ENCODE results near the gene FAM47C. TPM values are rescaled to one million over a fixed set of nuclear protein-coding genes. Genes with fewer than 3 reads are reported as not detected.
"Not testable (repeated sequence)": the region's sequence is repeated elsewhere in the genome, so short reads cannot be mapped to it uniquely, and the experiment has no call there.

Gene FAM47C
- total RNA-seq, 6 donors from 2014 or later, result not detected

DNA sequence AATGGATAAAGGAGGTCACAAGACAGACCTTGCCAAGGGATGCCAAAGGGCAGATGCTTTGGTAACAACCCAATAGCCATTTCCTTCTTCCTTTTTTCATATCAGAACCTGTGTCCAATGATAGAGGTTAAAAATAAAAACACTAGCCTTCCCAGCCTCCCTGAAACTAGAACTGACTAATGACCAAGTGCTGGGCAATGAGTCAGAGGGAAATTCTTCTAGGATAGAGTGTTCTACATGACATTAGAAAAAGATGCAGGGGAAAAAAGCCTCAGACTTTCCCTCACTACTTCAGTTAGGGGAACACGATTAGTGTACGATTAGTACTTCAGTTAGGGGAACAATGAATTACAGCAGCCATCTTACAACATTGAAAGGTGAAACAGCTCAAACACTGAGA lies 29.3 kb upstream of the FAM47C start:
- Histone ChIP-seq H3K4me1 (no peaks in the 10 kb centered on the region), H3K4me3 (no peak overlapping the region), H3K36me3 (no peaks in the 10 kb centered on the region), H3K27me3 (no peaks in the 10 kb centered on the region), H3K27ac (no peak overlapping the region), H3K9me3 (no peaks in the 10 kb centered on the region)
- 65 to 74% methylated on average over 2 of the region's 2 CpGs for WGBS, 2 donors
- TF ChIP-seq EP300 (IDR thresholded peaks at IDR 0.05), result no peak
- TF ChIP-seq POLR2A (IDR thresholded peaks at IDR 0.05), result no peak
- TF ChIP-seq, protein P1, sequence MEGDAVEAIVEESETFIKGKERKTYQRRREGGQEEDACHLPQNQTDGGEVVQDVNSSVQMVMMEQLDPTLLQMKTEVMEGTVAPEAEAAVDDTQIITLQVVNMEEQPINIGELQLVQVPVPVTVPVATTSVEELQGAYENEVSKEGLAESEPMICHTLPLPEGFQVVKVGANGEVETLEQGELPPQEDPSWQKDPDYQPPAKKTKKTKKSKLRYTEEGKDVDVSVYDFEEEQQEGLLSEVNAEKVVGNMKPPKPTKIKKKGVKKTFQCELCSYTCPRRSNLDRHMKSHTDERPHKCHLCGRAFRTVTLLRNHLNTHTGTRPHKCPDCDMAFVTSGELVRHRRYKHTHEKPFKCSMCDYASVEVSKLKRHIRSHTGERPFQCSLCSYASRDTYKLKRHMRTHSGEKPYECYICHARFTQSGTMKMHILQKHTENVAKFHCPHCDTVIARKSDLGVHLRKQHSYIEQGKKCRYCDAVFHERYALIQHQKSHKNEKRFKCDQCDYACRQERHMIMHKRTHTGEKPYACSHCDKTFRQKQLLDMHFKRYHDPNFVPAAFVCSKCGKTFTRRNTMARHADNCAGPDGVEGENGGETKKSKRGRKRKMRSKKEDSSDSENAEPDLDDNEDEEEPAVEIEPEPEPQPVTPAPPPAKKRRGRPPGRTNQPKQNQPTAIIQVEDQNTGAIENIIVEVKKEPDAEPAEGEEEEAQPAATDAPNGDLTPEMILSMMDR (IDR thresholded peaks at IDR 0.05), result no peak
- no peak for TF ChIP-seq POLR2AphosphoS5 (IDR thresholded peaks at IDR 0.05)
- DNase-seq (no peak), ATAC-seq (ENCODE audit: low FRiP score in 2 of 2) (no peak)

DNA sequence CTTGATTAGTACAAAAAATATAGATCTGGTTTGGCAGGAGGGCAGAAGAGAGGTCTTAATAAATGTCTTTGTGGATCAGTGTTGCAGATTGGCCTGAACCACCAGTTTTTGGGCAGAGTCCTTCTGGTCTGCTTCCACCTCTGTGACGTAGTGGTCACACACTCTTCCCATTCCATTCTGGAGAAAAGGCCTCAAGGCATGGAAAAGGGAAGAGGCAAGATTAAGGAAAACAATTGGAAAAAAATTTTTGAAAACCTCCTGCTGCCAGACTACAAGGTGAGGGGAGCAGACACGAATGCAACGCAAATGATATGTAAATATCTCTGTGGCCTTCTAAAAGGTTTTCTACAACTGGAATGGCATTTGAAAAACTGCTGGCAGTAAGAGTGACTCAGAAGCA lies 24.3 kb upstream of the FAM47C start:
- H3K27ac ChIP-seq, result no peak overlapping the region
- no peaks in the 10 kb centered on the region for H3K9me3 ChIP-seq
- H3K36me3 ChIP-seq, result no peaks in the 10 kb centered on the region
- no peak overlapping the region for H3K4me3 ChIP-seq
- H3K4me1 ChIP-seq, result no peaks in the 10 kb centered on the region
- WGBS, 2 donors, result 41 to 61% methylated on average over 3 of the region's 3 CpGs
- DNase-seq (no peak), ATAC-seq (ENCODE audit: low FRiP score in 2 of 2) (no peak)
- no peak for TF ChIP-seq POLR2A (IDR thresholded peaks at IDR 0.05)
- TF ChIP-seq, protein P1 (IDR thresholded peaks at IDR 0.05), result no peak
- no peak for TF ChIP-seq EP300 (IDR thresholded peaks at IDR 0.05)
- no peak for TF ChIP-seq POLR2AphosphoS5 (IDR thresholded peaks at IDR 0.05)
- H3K27me3 ChIP-seq, result no peaks in the 10 kb centered on the region

- not testable (repeated sequence) for H3K36me3 ChIP-seq, H3K27ac ChIP-seq, H3K9me3 ChIP-seq, H3K27me3 ChIP-seq, H3K4me1 ChIP-seq
- TF ChIP-seq, protein P1 (IDR thresholded peaks at IDR 0.05), result peak in 2 of 6 experiments; percentile 32 to 44
- ATAC-seq (ENCODE audit: low FRiP score in 2 of 2) (peak; percentile 59 to 85), DNase-seq (peak; percentile 58 to 87)
- peak overlapping the region in 3 of 4 donors; percentile 35 to 41 (median 40) for H3K4me3 ChIP-seq
- WGBS, 2 donors, result 3 to 47% methylated on average over 6 to 53 of the region's 89 CpGs
Observed at GRCh38 chrX:36985416-36986209, 22.6 kb upstream of the FAM47C start.

GRCh38 chrX:36986231-36986630 lies 21.9 kb upstream of the FAM47C start:
- peak; percentile 46 to 82 for DNase-seq

GRCh38 chrX:36987212-36987611 lies 21.0 kb upstream of the FAM47C start:
- not testable (repeated sequence) for ATAC-seq (ENCODE audit: low FRiP score in 2 of 2); H3K4me1 ChIP-seq; DNase-seq; H3K27me3 ChIP-seq; H3K4me3 ChIP-seq; H3K27ac ChIP-seq; H3K9me3 ChIP-seq; H3K36me3 ChIP-seq
- no CpG with 5 or more reads among the region's 1 CpG for WGBS, 2 donors

More at GRCh38 chrX:36986231-36986630, 21.9 kb upstream of the FAM47C start:
- Histone ChIP-seq H3K4me1 (no peaks in the 10 kb centered on the region), H3K27me3 (no peaks in the 10 kb centered on the region), H3K4me3 (peak overlapping the region in 3 of 4 donors; percentile 35 to 41 (median 40)), H3K9me3 (no peaks in the 10 kb centered on the region), H3K36me3 (no peaks in the 10 kb centered on the region), H3K27ac (no peak overlapping the region)
- ATAC-seq (ENCODE audit: low FRiP score in 2 of 2), result peak in 1 of 2 donors; percentile 27
- 17% methylated on average over 23 of the region's 34 CpGs; no CpG with 5 or more reads in 1 of the 2 donors for WGBS, 2 donors
- no peak for TF ChIP-seq POLR2AphosphoS5 (IDR thresholded peaks at IDR 0.05)

GRCh38 chrX:37000140-37000539 lies 8.0 kb upstream of the FAM47C start:
- TF ChIP-seq POLR2AphosphoS5 (IDR thresholded peaks at IDR 0.05) (no peak), POLR2A (IDR thresholded peaks at IDR 0.05) (no peak), EP300 (IDR thresholded peaks at IDR 0.05) (no peak)
- TF ChIP-seq, protein P1 (IDR thresholded peaks at IDR 0.05), result no peak
- H3K36me3 ChIP-seq, result no peaks in the 10 kb centered on the region

More at GRCh38 chrX:37000140-37000539, 8.0 kb upstream of the FAM47C start:
- H3K27me3 ChIP-seq, result no peaks in the 10 kb centered on the region
- H3K4me1 ChIP-seq, result no peaks in the 10 kb centered on the region
- H3K4me3 ChIP-seq, result no peak overlapping the region
- DNase-seq, result no peak
- WGBS, 2 donors, result 46 to 53% methylated on average over 9 of the region's 9 CpGs
- no peaks in the 10 kb centered on the region for H3K9me3 ChIP-seq
- H3K27ac ChIP-seq, result no peak overlapping the region
- ATAC-seq (ENCODE audit: low FRiP score in 2 of 2), result no peak
